Fibroblast of skin of right biceps (primary cell): ENCODE data around the gene PSD.

Experiments used
- DNase-seq: peaks from one replicate; pipeline ENCODE4 v3.0.0-alpha.2; 2013

The PSD gene

DNA sequence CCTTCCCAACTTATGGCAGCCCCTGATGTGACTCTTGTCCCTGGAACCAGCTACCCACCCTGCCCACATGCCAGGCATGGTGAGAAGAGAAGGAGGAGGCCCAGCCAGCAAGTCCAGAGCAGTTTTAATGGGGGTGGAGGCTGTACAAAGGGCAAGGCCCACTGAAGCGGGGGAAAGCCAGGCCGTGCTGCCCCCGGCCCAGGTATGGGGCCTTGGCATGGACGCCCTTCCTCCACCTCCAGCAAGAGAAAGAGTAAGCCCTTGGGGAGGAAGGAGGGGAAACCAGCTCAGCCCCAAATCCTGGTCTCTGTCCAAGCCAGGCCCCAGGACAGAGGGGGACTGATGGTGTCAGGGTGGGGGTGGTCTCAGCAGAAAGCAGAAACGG, 16.1 kb downstream of the PSD start:
- DNase-seq, result no peak

DNA sequence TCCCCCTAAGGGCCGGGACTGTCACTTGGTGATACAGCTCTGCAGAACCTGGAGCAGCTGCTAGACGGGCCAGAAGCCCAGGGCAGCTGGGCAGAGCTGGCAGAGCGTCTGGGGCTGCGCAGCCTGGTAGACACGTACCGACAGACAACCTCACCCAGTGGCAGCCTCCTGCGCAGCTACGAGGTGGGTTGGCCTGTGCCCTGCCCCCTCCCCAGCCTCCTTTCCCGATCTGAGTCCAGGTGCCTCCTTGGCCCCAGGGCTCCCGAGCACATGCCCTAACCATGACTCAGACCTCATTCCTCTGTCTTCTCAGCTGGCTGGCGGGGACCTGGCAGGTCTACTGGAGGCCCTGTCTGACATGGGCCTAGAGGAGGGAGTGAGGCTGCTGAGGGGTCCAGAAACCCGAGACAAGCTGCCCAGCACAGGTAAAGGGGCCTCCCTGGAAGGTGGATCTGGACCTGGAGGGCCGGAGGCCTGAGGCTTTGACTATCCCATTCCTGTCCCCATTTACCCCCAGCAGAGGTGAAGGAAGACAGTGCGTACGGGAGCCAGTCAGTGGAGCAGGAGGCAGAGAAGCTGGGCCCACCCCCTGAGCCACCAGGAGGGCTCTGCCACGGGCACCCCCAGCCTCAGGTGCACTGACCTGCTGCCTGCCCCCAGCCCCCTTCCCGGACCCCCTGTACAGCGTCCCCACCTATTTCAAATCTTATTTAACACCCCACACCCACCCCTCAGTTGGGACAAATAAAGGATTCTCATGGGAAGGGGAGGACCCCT, 16.7 kb downstream of the PSD start:
- DNase-seq, result peak; percentile 42

DNA sequence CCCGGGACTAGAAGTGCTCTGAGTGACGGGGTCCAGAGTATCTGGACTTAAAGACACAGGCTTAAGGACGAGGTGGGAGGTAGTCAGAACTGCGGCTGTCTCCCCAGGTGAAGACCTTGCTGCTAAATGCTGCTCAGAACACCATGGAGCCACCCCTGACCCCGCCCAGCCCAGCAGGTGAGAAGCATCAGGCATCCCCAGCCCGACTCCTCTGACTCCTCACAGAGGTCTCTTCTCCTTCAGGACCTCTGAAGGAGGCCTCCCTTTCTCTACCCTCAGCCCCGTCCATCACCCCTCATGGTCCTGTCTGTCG, 17.3 kb downstream of the PSD start:
- DNase-seq, result no peak

DNA sequence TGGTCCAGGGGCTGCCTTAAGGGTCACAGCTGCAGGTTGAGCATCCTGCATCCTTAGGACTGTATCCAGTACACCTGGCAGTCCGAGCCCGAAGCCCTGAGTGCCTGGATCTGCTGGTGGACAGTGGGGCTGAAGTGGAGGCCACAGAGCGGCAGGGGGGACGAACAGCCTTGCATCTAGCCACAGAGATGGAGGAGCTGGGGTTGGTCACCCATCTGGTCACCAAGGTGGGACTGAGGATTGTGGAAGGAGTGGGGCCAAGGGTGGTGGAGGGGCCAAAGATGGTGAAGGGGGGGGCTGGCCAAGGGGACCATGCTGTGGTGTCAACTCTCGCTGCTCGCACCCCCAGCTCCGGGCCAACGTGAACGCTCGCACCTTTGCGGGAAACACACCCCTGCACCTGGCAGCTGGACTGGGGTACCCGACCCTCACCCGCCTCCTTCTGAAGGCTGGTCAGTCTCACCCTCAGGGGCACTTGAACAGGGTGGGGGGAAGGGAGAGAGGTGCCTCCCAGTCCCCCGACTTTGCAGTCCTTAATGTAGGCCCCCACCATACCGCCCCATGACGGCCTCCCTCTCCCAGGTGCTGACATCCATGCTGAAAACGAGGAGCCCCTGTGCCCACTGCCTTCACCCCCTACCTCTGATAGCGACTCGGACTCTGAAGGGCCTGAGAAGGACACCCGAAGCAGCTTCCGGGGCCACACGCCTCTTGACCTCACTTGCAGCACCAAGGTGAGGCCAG, 17.8 kb downstream of the PSD start:
- no peak for DNase-seq

DNA sequence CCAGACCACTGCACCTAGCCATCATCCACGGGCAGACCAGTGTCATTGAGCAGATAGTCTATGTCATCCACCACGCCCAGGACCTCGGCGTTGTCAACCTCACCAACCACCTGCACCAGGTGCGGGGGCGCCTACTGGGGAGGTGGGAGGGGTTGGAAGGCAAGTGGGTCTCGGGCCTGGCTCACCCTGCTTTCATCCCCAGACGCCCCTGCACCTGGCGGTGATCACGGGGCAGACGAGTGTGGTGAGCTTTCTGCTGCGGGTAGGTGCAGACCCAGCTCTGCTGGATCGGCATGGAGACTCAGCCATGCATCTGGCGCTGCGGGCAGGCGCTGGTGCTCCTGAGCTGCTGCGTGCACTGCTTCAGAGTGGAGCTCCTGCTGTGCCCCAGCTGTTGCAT, 18.5 kb downstream of the PSD start:
- DNase-seq, result no peak

DNA sequence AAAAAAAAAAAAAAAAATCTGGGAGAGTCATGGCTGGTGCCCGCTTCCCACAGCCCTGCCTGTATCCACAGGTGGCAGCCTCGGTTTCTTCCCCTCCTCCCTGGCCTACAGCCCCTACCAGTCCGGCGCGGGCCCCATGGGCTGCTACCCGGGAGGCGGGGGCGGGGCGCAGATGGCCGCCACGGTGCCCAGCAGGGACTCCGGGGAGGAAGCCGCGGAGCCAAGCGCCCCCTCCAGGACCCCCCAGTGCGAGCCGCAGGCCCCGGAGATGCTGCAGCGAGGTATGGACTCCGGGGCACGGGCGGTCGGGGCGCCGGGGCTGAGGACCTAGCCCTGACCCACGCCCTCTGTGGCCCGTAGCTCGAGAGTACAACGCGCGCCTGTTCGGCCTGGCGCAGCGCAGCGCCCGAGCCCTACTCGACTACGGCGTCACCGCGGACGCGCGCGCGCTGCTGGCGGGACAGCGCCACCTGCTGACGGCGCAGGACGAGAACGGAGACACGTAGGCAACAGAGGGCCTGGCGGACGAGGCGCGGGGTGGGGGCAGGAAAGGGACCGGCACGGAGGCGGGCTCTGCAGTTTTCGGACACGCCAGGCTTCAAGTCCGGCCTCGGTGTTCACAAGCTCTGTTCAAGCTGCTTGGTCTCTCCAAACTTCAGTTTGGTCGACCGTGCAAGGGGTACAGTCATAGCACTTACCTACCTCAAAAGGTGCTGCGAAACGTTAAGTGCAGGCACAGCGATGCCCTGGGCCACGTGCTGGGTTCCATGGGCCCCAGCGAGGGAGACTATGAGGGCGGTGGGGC, 19.2 kb downstream of the PSD start:
- peak; percentile 83 for DNase-seq

DNA sequence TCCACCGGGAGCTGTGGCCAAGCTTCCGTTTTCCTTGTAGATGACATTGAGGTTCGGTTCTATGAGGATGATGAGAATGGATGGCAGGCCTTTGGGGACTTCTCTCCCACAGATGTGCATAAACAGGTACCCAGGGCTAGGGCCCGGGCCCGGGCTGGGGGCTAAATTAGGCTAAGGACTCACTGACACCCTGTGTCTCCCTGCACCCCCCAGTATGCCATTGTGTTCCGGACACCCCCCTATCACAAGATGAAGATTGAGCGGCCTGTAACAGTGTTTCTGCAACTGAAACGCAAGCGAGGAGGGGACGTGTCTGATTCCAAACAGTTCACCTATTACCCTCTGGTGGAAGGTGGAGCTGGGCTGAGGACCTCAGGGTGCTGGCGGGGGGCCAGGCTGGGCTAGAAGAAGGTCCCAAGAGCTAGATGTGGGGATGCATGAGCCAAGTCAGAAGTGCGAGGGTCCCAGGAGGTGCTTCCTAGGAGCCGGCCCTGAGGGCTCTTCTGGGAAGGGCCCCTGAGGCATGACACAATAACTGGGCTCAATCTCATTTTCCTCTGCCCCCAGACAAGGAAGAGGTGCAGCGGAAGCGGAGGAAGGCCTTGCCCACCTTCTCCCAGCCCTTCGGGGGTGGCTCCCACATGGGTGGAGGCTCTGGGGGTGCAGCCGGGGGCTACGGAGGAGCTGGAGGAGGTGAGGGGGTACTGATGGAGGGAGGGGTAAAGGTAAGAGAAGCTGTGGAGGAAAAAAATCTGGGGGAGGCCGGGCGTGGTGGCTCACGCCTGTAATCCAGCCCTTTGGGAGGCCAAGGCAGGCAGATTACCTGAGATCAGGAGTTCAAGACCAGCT, 20.2 kb downstream of the PSD start:
- DNase-seq, result no peak

DNA sequence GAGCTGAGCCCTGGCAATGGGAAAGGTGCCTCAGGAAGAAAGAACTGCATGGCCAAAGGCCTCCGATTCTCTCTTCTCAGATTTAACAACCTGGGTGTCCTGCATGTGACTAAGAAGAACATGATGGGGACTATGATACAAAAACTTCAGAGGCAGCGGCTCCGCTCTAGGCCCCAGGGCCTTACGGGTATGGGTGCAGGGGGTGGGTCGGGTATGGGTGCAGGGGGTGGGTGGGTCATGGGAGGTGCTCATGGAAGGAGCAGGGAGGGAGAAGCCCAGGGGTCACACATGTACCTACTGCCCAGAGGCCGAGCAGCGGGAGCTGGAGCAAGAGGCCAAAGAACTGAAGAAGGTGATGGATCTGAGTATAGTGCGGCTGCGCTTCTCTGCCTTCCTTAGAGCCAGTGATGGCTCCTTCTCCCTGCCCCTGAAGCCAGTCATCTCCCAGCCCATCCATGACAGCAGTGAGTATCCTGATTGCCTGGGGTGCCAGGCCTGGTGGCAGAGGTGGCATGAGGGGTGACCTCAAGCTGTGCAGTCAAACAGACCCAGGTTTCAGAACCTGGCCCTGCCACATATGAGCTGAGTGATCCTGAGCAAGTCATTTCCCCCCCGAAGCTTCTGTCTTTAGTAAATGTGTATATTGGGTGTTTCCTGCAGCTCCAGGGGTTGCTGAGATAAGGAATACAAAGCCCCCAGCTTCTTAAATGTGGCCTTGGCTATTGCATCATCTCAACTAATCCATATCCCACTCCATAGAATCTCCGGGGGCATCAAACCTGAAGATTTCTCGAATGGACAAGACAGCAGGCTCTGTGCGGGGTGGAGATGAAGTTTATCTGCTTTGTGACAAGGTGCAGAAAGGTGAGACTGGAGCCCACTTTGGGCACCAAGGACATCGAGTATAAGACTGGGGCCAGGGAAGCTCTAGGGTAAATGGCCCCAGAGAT, 21.1 kb downstream of the PSD start:
- DNase-seq, result no peak

DNA sequence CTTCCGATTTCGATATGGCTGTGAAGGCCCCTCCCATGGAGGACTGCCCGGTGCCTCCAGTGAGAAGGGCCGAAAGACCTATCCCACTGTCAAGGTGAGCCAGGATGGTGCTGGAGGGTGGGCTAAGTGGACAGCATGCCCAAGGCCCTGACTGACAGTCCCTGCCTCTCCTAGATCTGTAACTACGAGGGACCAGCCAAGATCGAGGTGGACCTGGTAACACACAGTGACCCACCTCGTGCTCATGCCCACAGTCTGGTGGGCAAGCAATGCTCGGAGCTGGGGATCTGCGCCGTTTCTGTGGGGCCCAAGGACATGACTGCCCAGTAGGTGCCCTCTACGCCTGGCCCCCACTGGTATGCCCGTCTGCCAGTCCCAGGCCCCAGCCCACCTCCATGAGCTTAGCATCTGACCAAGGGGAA, 21.8 kb downstream of the PSD start:
- DNase-seq, result no peak

DNA sequence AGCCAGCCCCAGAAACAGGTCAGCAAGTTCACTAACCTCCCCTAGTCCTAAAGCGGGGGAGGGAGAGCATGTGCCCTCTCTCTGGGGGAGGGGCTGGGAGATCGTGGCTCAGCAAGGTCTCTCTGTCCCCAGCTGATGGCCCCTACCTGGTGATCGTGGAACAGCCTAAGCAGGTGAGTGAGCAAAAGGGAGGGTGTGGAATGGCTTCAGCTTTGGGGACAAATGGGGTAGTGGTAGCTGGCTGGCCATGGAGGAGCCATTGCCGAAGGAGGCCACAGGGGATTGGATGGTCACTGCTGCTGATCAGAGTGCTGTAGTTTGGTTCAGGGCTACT, 22.3 kb downstream of the PSD start:
- no peak for DNase-seq

DNA sequence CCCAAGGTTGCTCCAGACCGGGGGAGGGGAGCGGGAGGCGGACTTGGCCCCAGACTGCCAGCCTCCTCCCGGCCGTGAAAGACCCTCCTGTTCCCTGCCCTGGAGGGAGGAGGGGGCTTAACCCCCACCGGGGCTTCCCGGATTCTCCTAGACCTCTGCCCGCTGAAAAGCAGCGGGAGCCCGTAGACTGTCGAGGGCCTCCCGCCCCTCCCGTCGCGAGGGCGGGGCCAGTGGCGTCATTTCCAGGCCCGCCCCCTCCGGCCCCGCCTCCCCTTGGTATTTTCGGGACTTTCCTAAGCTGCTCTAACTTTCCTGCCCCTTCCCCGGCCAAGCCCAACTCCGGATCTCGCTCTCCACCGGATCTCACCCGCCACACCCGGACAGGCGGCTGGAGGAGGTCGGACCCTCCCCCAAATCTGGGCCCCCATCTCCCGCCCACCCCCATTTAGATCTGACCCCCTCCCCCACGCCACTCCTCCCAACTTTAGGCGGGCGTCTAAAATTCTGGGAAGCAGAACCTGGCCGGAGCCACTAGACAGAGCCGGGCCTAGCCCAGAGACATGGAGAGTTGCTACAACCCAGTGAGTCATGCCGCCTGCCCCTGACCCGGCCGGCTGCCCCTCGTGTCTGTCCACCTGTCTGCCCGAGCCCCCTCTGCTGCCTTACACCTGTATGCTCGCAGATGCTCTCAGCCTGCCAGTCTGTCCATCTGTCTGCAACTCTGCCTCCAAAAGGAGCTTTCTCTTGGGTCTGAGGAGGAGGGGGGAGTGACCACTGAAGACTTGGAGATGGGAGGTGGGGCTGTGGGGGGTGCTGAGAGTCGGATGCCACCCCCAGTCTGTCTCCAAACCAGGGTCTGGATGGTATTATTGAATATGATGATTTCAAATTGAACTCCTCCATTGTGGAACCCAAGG, 22.9 kb downstream of the PSD start, which contains the start of gene NFKB2:
NFKB2 (plus strand) TSS at position 306 of the 917 bp plus-strand sequence; CDS start at position 561, 255 bp downstream.
- DNase-seq, result peak; percentile 83

DNA sequence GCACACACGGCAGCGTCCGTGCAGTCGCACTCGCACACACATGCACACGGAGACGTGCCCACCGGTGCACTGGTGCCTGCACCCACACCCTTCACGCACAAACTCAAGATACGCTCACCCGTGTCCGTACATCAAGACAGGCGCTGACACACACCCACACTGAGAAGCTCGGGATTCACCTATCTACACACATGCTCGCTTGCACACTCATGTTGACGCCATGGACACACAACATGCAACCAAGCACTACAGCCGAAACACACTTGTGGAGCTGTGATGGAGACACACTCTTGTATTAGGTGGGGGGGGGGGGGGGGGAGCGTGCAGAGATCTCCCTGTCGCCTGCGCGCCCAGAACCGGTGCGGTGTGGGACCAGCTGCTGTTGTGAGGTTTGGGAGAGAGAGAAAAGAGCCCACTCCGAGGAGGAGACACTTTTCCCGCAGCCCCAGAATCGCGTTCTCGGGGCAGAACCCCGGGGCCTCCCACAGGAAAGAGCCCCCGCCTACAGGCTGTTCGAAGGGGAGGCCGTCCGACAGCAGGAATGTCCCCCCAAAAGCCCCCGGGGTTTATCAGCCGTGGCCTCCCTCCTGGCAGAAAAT, 23.7 kb downstream of the PSD start:
- peak; percentile 30 for DNase-seq

DNA sequence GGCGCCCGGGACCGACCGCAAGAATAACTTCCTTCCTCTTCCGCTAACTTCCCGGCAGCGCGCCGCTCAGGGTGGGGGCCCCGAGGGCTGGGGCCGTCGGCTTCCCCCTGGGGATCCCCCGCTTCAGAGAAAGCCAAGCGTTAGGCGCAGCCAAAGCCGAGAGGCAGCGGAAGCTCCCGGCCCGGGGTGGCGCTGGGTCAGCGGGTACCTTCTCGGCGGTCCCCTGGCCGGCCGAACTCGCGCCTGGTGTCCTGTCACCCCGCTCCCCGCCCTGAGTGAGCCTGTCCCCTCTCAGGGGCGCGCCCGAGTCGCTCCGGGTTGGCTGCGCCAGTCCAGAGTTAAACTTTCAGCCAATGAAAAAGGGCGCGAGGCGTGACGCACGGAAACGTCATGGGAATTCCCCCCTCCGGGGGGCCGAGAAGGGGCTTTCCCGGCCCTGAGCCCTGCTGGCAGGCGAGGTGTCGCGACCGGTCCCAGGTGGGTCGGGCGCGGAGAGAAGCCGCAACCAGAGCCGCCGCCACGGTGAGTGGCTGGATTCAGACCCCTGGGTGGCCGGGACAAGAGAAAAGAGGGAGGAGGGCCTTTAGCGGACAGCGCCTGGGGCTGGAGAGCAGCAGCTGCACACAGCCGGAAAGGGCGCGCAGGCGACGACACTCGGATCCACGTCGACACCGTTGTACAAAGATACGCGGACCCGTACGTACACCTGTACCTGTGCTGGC, 24.3 kb downstream of the PSD start:
- DNase-seq, result peak; percentile 92

DNA sequence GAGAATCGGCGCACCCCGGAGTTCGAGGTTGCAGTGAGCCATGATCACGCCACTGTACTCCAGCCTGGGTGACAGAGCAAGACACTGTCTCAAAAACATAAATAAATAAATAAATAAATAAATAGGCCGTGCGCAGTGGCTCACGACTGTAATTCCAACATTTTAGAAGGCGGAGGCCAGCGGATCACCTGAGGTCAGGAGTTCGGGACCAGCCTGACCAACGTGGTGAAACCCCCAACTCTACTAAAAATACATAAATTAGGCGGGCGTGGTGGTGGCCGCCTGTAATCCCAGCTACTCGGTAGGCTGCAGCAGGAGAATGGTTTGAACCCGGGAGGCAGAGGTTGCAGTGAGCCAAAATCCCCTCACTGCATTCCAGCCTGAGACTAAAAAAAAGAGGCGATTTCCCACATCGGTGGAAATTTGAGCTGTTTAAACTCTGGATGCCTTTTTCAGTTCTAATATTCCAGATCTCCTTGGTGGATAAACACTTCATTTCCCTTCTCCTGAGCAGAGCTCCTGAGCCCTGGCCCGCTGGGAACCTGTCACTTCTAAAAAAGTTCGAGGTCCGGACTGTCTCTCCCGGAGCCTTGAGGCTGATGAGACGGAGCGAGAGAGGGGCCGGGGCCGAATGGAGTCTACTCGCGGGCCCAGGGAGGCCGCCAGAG, 25.0 kb downstream of the PSD start:
- DNase-seq, result no peak

DNA sequence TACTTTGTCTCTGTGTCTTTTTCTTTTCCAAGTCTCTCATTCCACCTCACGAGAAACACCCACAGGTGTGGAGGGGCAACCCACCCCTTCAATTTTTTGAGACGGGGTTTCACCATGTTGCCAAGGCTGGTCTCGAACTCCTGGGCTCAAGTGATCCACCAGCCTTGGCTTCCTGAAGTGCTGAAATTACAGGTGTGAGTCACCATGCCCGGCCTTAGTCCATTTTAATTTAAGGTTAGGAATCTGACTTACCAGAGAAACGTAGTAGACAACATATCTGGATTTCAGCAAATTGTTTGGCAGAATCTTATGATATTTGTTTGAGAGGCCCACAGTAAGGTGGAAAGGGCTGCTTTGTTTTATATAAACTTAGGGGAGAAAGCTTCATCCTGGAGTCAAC, 26.3 kb downstream of the PSD start:
- DNase-seq, result no peak

DNA sequence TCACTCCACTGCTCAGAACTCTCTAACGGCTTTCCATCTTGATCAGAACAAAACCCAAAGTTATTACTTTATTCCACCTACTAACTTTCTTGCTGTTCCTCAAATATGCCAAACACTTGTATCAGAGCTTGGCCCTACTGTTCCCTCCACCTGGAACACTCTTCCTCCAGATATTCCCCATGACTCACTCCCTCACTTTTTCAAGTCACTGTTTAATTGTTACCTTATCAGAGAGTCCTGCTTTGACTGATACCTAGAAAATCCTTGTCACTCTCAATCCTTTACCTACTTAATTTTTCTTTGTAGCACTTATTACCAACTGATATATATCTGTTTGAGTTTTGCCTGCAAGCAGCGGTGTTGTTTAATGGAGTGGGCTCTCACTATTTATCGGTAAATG, 28.7 kb downstream of the PSD start:
- DNase-seq, result no peak

DNA sequence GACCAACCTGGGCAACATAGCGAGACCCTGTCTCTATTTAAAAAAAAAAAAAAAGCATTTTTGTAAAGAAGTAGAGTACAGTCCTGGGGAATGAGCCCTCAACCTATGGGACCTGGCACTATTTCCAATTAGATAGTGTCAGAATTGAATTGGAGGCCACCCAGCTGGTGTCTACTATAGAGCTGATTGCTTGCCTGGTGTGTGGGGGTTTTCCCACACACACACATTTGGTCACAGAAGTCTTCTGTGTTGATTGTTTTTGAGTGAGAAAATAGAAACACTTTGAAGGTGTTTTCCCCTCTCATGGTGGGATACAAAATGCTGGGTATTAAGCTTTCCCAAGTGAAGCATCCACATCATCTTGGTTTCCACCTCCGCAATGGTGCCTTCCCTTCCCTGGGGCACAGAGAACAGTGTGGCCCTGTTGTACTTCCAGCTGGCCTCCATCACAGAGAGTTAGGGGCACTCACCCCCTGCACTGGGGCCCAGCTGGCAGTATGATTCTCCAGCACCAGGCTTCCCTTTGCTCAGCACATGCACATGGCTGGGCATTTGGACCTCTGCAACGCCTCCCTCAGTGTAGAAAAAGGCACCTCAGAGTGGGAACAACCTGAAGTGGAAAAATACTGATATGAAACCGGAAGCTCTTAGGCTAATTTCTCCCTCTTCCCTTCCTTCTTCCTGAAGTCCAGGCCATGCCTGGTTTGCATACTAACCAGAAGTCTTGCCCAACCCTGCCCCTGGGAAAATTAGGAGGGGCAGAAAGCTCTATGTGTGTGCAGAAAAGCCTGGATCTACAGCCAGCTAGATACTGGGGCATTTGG, 33.8 kb downstream of the PSD start:
- DNase-seq, result no peak

DNA sequence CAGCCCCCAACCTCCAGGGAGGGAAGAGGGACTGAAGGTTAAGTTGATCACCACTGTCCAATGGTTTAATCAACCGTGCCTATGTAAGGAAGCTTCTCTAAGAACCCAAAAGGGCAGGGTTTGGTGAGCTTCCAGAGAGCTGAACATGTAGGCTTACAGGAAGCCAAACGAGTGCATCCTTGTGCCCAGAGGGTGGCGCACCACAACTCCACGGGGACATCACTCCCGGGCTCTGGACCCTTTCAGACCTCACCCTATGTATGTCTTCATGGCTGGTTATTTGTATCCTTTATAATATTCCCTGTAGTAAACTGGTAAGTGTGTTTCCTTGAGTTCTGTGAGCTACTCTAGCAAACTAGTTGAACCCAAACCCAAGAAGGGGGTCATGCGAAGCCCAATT, 34.5 kb downstream of the PSD start:
- no peak for DNase-seq
